Endothelial cell of umbilical vein (primary cell): ENCODE measurements around the gene DBR1. TPM values are rescaled to one million over a fixed set of nuclear protein-coding genes. Genes with fewer than 3 reads are reported as not detected.
A peak's percentile ranks its signal among the peaks of the same experiment; 100 is the strongest.

Experiments
- BruUV-seq: library from RNA; stranded (reverse); fragments of 400-500 nt; replicated peaks from 2 replicates; lab custom pipeline; 2021; lab: Mats Ljungman, UMichigan
- CTCF ChIA-PET: fragments of 300-600, 350-600 bp; sonication (Branson Sonifier 250); formaldehyde crosslinking; loops from one replicate; lab custom pipeline; 2021; ENCODE audit warnings: antibody characterized with exemption, inconsistent platforms; lab: Charles Lee
- POLR2A ChIA-PET: fragments of 300-600, 350-600 bp; sonication (Branson Sonifier 250); formaldehyde crosslinking; loops from one replicate; lab custom pipeline; 2021; ENCODE audit warnings: antibody characterized with exemption, inconsistent platforms; lab: Charles Lee
- DNase-seq: peaks from one replicate; pipeline ENCODE4 v3.0.0-alpha.2; 2011; ENCODE audit warnings: low read depth, low spot score
- FAIRE-seq: peaks from 2 replicates; lab custom pipeline; 2011; peaks lifted over from hg19 to GRCh38; lab: Jason Lieb, UNC
- H2AFZ ChIP-seq: 2 replicates; pipeline ENCODE4 v1.6.0; 2012; ENCODE audit warnings: low read depth, low read length, control low read depth, inconsistent platforms
- H3K27ac ChIP-seq: 2 replicates; pipeline ENCODE4 v1.5.1; 2011; ENCODE audit warnings: low read depth, mild to moderate bottlenecking, control low read depth, low read length, moderate library complexity; ENCODE audit not compliant: insufficient read depth
- H3K27me3 ChIP-seq, 2 experiments: 2 replicates each; pipeline versions ENCODE4 v1.6.0 to v1.6.1; 2011; ENCODE audit warnings: low read length in 2 of 2, mixed read lengths in 1 of 2; ENCODE audit not compliant: control insufficient read depth in 2 of 2, insufficient read depth in 2 of 2
- H3K36me3 ChIP-seq, 2 experiments: 2 replicates in 1 of 2; 3 replicates in 1 of 2; pipeline ENCODE4 v1.5.1; 2011; ENCODE audit warnings: low read length in 2 of 2, mild to moderate bottlenecking in 1 of 2, moderate library complexity in 1 of 2; ENCODE audit not compliant: control insufficient read depth in 2 of 2, insufficient read depth in 2 of 2; ENCODE audit errors: extremely low read depth in 1 of 2
- H3K4me1 ChIP-seq: 3 replicates; pipeline ENCODE4 v1.5.1; 2011; ENCODE audit warnings: mild to moderate bottlenecking, low read length; ENCODE audit not compliant: control insufficient read depth, insufficient read depth; ENCODE audit errors: extremely low read depth
- H3K4me2 ChIP-seq: 2 replicates; pipeline ENCODE4 v1.6.1; 2011; ENCODE audit warnings: low read length, control low read depth, mixed read lengths; ENCODE audit not compliant: insufficient read depth
- H3K4me3 ChIP-seq, 3 experiments: fragments of 200-600 bp in 1 of 3; sonication (generic), shearing (Covaris generic) in 1 of 3; replicated peaks in 1 of 3; 2 replicates each; pipeline ENCODE4 v1.5.1; 2011 to 2016; ENCODE audit warnings: control low read depth in 3 of 3, low read length in 3 of 3, mild to moderate bottlenecking in 2 of 3, inconsistent platforms in 1 of 3, low read depth in 1 of 3, moderate library complexity in 1 of 3; ENCODE audit not compliant: insufficient read depth in 1 of 3
- H3K79me2 ChIP-seq: 2 replicates; pipeline ENCODE4 v1.6.0; 2012; ENCODE audit warnings: low read length, inconsistent platforms; ENCODE audit not compliant: control insufficient read depth, insufficient read depth
- H3K9ac ChIP-seq: replicated peaks from 2 replicates; pipeline ENCODE3; 2011; ENCODE audit warnings: low read length, control low read depth; ENCODE audit not compliant: insufficient read depth; ENCODE audit errors: extremely low read depth
- H3K9me1 ChIP-seq: replicated peaks from 3 replicates; pipeline ENCODE4 v1.6.0; 2011; ENCODE audit warnings: mild to moderate bottlenecking, low read length; ENCODE audit not compliant: control insufficient read depth, insufficient read depth; ENCODE audit errors: extremely low read depth
- H3K9me3 ChIP-seq: replicated peaks from 2 replicates; pipeline ENCODE4 v1.5.1; 2012; ENCODE audit warnings: low read length, inconsistent platforms; ENCODE audit not compliant: control insufficient read depth, insufficient read depth
- H4K20me1 ChIP-seq: replicated peaks from 2 replicates; pipeline ENCODE3; 2011; ENCODE audit warnings: mild to moderate bottlenecking, low read length; ENCODE audit not compliant: control insufficient read depth, insufficient read depth; ENCODE audit errors: extremely low read depth
- CTCF ChIP-seq, 2 donors: IDR thresholded peaks; 1 replicate in 1 of 2; 2 replicates in 1 of 2; pipeline ENCODE4 v1.5.1; 2011; ENCODE audit warnings: low read length in 2 of 2, mild to moderate bottlenecking in 2 of 2, moderate library complexity in 2 of 2, control low read depth in 1 of 2, inconsistent platforms in 1 of 2, low read depth in 1 of 2; ENCODE audit not compliant: insufficient read depth in 1 of 2; ENCODE audit errors: extremely low read depth in 1 of 2
- FOS ChIP-seq: IDR thresholded peaks from 2 replicates; pipeline ENCODE4 v1.6.1; 2011; ENCODE audit warnings: mild to moderate bottlenecking, low read length, moderate library complexity, borderline replicate concordance; ENCODE audit not compliant: insufficient read depth
- GATA2 ChIP-seq: IDR thresholded peaks from 2 replicates; pipeline ENCODE4 v1.7.0; 2011; ENCODE audit warnings: low read depth, mild to moderate bottlenecking, moderate library complexity, mixed read lengths, low read length; ENCODE audit not compliant: insufficient read length, insufficient read depth
- MAX ChIP-seq: IDR thresholded peaks from 2 replicates; pipeline ENCODE4 v1.6.1; 2011; ENCODE audit not compliant: insufficient read depth, insufficient read length
- dilution Hi-C: fragments of 300-500 bp; cut with MboI; formaldehyde crosslinking; loops from one replicate; pipeline ENCODE4 v1.15.0; 2019; ENCODE audit warnings: low sequenced_read_pairs; ENCODE audit not compliant: extremely low pct_ligation_motif_present
- intact Hi-C: fragments of 100-400 bp; cut with micrococcal nuclease; formaldehyde crosslinking; loops from one replicate; pipeline ENCODE4 v1.10.0; 2022
- polyA plus RNA-seq, 4 experiments: library from polyadenylated mRNA; depleted of rRNA in 3 of 4; stranded (reverse) in 3 of 4; unstranded in 1 of 4; fragments of >200 nt; gene quantifications; 2 replicates each; pipeline versions ENCODE4 v1.2.1 to v1.2.3, GENCODE V29; 2011 to 2012; ENCODE audit warnings: missing spikeins in 1 of 4
- total RNA-seq: library from RNA; stranded (reverse); gene quantifications from 2 replicates; pipeline ENCODE4 v1.2.3, GENCODE V29; 2021

The DBR1 gene
- total and polyA plus RNA-seq, 2 donors (not counting 3 experiments of a cell fraction or from before 2014, with no cell fraction given), result 10.3 to 17.8 TPM

GRCh38 chr3:138220242-138220641 is 45.5 kb upstream of the DBR1 start:
- Histone ChIP-seq H3K4me2 (peak overlapping the region; percentile 37), H3K79me2 (peaks cover 45% of the 10 kb centered on the region), H2AFZ (no peak overlapping the region), H3K36me3 (peaks cover 7 to 12% of the 10 kb centered on the region in 2 experiments), H3K9me3 (no peaks in the 10 kb centered on the region), H3K9ac (no peak overlapping the region), H4K20me1 (peaks cover 13% of the 10 kb centered on the region), H3K4me1 (peaks cover 35% of the 10 kb centered on the region), H3K27me3 (no peaks in the 10 kb centered on the region), H3K9me1 (no peaks in the 10 kb centered on the region), H3K27ac (no peak overlapping the region), H3K4me3 (no peak overlapping the region)
- ChIA-PET POLR2A (no interaction called here), CTCF (interaction anchor here (0.9 to 1.5 kb wide), 3 partner anchors 9 to 40 kb away, joined by 3 to 4 read pairs (median 3); no protein-coding TSS in a partner anchor)
- no peak for TF ChIP-seq MAX
- no peak for FAIRE-seq
- no TSS peak for BruUV-seq
- dilution Hi-C loops (no loop called here), intact Hi-C loops (no loop called here)
- no peak for DNase-seq

GRCh38 chr3:138219255-138219654 is 44.5 kb upstream of the DBR1 start:
- CTCF ChIA-PET, result interaction anchor here (0.6 to 1.4 kb wide), 4 partner anchors 10 to 24 kb away, joined by 3 read pairs; no protein-coding TSS in a partner anchor
- FAIRE-seq, result peak; percentile 79
- dilution Hi-C loops, result no loop called here

More at GRCh38 chr3:138219255-138219654, 44.5 kb upstream of the DBR1 start:
- peaks cover 13% of the 10 kb centered on the region for H4K20me1 ChIP-seq
- BruUV-seq, result no TSS peak
- H3K27me3 ChIP-seq, result no peaks in the 10 kb centered on the region
- peaks cover 46% of the 10 kb centered on the region for H3K79me2 ChIP-seq
- POLR2A ChIA-PET, result interaction anchor here (1.0 kb wide), 1 partner anchor 17 kb away, joined by 3 read pairs; no protein-coding TSS in a partner anchor
- TF ChIP-seq CTCF (IDR thresholded peaks at IDR 0.05; ENCODE audit: extremely low read depth in 1 of 2, insufficient read depth in 1 of 2, low read depth in 1 of 2, low read length in 2 of 2) (no peak), FOS (peak; percentile 41), GATA2 (peak; percentile 78)
- no peak overlapping the region for H3K9ac ChIP-seq
- H3K27ac ChIP-seq, result peak overlapping the region; percentile 40
- DNase-seq, result peak; percentile 64
- no peaks in the 10 kb centered on the region for H3K9me3 ChIP-seq
- H3K4me2 ChIP-seq, result peak overlapping the region; percentile 37
- peaks cover 6% of the 10 kb centered on the region in 2 experiments for H3K36me3 ChIP-seq
- peak overlapping the region in 1 of 3 experiments; percentile 15 for H3K4me3 ChIP-seq
- H3K4me1 ChIP-seq, result peaks cover 35% of the 10 kb centered on the region
- no peak overlapping the region for H2AFZ ChIP-seq
- no peaks in the 10 kb centered on the region for H3K9me1 ChIP-seq
- intact Hi-C loops, result loop anchor here (2.0 kb wide), 1 partner anchor 32 kb away; the partner anchor contains the start of gene ARMC8
